Measurements from ENCODE around the gene RAB4A. TPM values are rescaled to one million over a fixed set of nuclear protein-coding genes. Genes with fewer than 3 reads are reported as not detected.

Gene RAB4A, protein sequence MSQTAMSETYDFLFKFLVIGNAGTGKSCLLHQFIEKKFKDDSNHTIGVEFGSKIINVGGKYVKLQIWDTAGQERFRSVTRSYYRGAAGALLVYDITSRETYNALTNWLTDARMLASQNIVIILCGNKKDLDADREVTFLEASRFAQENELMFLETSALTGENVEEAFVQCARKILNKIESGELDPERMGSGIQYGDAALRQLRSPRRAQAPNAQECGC
- total RNA-seq: 20.7 TPM

DNA sequence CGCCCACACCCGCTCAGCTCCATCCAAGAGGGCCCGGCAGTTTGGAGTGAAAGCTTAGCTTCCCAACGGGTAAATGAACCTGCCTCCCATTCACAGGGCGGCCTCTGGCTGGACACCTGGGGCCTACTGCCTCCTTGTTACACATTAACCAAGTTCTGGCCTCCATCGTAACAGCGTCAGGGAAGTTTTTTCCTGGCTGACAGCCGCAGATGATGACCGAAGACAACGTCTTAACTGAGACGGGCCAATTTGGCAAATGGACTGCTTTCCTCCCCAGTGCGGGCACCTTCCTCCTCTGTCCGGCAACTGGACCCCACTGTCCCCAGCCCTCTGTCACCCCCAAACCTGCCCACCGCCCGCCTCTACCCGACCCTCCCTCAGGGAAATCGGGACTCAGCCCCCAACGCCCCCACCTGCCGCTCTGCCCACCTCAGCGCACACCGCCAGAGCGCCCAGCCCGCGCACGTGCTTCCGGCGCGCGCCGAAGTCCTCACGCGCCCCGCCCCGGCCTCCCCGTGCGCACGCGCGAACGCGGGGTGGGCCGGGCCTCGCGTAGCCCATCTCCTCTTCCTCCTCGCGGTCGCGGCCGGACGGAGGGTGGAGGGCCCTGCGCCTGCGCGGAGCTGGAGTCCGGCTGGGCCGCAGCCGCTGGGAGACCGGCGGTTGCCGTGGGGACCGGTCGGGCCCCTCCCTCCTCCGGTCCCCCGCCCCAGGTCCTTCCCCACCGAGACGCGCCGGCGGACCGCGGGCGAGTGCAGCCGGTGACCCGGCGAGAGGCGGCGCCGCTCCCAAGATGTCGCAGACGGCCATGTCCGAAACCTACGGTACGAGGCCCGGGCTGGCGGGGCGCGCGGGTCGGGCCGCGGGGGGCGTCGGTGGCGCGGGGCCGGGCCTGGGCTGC lies at the start of gene RAB4A:
TSS of gene RAB4A (plus strand) at position 565 of the 901 bp plus-strand sequence. CDS start at position 794, 229 bp downstream.
- DNase-seq (ENCODE audit: low read depth in 2 of 3, low spot score in 2 of 3): peak; percentile 63 to 92 (median 86)

- DNase-seq (ENCODE audit: low read depth in 2 of 3, low spot score in 2 of 3): no peak
These were observed 48.8 kb upstream of the RAB4A start for GRCh38 chr1:229222081-229222480.

- DNase-seq (ENCODE audit: low read depth in 2 of 3, low spot score in 2 of 3): no peak
These were observed 47.4 kb upstream of the RAB4A start for GRCh38 chr1:229223498-229223897.

GRCh38 chr1:229224308-229224707 lies 46.6 kb upstream of the RAB4A start:
- no peak for DNase-seq (ENCODE audit: low read depth in 2 of 3, low spot score in 2 of 3)

DNA sequence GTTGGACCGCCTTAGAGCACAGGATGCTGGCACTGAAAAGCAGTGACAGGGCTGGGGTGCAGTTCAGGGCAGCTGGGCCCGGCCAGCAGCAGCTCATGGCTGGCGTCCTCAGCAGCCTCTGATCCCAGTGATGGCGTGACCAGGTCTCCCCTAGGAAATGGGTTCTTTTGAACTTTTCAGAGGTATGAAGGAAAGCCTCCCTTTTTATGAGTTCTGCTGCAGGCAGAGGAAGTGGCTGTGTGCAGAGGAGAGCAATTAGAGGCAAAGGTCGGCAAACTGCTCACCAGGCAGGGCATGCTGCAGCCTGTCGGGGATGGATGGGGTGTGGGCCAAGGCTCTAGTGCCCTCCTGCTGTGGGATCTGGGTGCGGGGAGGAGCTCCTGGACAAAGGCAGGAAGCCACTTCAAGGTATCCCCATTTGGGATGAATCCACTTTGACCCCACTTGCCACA lies 45.6 kb upstream of the RAB4A start:
- no peak for DNase-seq (ENCODE audit: low read depth in 2 of 3, low spot score in 2 of 3)

GRCh38 chr1:229226796-229227195 lies 44.1 kb upstream of the RAB4A start:
- DNase-seq (ENCODE audit: low read depth in 2 of 3, low spot score in 2 of 3): no peak

- DNase-seq (ENCODE audit: low read depth in 2 of 3, low spot score in 2 of 3): peak; percentile 62 to 84 (median 63)
These were observed 43.5 kb upstream of the RAB4A start for GRCh38 chr1:229227298-229227919.

GRCh38 chr1:229228522-229228921 lies 42.4 kb upstream of the RAB4A start:
- no peak for DNase-seq (ENCODE audit: low read depth in 2 of 3, low spot score in 2 of 3)

- no peak for DNase-seq (ENCODE audit: low read depth in 2 of 3, low spot score in 2 of 3)
These were observed 41.7 kb upstream of the RAB4A start for GRCh38 chr1:229229137-229229720.

DNA sequence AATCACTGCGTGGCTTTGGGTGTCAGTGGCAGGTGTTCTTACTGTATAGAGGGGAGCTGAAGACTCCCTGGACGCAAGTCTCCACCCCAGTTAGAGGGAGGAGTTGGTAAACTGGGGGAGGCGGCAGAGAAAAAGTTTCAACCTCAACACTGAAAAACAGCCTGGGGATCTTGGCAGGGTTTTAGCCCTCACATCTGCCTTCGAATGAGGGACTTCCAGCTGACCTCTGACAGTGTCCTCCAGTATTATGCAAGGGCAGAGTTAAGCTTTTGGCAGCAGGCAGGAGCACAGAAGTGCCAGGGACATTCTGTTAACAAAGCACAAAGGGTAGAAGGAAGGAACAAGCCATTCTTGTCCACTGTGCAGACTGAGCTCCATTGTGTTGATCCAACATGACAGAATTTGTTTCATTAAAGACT lies 41.2 kb upstream of the RAB4A start:
- no peak for DNase-seq (ENCODE audit: low read depth in 2 of 3, low spot score in 2 of 3)

DNA sequence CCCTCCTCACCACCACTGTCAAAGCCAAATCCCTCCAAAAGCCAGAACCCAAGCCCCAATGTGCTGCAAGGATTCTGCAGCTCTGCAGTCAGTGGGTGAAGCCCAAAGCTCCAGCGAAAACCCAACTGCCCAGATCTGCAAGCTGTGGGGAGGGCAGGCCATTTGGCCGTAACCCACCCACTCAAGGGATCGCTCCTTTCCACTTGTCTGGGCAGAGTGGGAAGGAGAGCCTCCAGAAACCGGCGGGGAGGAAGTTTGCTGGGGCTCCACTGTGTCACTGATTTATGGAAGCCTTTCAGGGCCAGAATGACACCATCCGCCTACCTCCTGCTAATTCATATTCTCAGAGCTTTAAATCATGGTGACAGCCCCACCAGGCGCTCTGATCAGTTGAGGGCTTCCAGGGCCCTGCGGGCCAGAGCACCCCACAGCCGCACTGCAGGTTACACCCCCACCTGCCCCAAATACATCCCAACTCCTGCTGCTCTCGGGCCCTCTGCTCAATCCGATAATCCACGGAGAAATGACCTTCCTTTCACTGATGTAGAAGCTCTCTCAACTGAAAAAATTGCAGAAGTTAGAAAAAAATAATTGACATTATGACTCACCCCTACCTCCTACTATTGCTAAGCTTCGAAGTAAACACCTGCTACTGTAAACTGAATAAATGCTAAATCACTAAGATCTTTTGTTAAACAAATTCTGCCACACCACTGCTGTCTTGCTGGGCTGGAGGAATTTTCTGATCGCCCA lies 40.6 kb upstream of the RAB4A start:
- peak in 2 of 3 donors; percentile 64 to 82 for DNase-seq (ENCODE audit: low read depth in 2 of 3, low spot score in 2 of 3)

GRCh38 chr1:229230893-229231753 lies 39.8 kb upstream of the RAB4A start:
- no peak for DNase-seq (ENCODE audit: low read depth in 2 of 3, low spot score in 2 of 3)

DNA sequence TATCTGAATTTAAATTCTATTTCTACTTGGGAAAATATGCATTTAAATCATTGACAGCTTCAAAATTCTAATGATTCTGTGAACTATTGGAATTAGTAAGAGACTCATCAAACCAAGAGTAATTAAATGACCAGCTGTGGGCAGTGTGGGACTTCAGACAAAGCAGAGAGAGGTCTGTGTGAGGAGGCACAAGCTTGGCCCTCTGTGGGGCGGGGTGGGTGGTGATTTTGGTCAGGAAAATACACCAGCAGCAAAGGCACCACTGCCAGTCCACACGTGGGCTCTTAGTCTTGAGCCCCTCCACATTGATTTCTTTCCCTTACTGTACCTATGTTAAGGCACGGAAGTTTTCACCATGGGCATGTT lies 39.2 kb upstream of the RAB4A start:
- DNase-seq (ENCODE audit: low read depth in 2 of 3, low spot score in 2 of 3): no peak

- no peak for DNase-seq (ENCODE audit: low read depth in 2 of 3, low spot score in 2 of 3)
These were observed 35.9 kb upstream of the RAB4A start for GRCh38 chr1:229234870-229235472.

GRCh38 chr1:229237320-229237719 lies 33.6 kb upstream of the RAB4A start:
- DNase-seq (ENCODE audit: low read depth in 2 of 3, low spot score in 2 of 3): no peak

- DNase-seq (ENCODE audit: low read depth in 2 of 3, low spot score in 2 of 3): no peak
These were observed 32.7 kb upstream of the RAB4A start for GRCh38 chr1:229238231-229238630.

- DNase-seq (ENCODE audit: low read depth in 2 of 3, low spot score in 2 of 3): no peak
These were observed 32.1 kb upstream of the RAB4A start for GRCh38 chr1:229238674-229239415.

GRCh38 chr1:229240532-229240931 lies 30.4 kb upstream of the RAB4A start:
- DNase-seq (ENCODE audit: low read depth in 2 of 3, low spot score in 2 of 3): no peak
